Endothelial cell of umbilical vein (primary cell): Measurements from ENCODE around the gene DGKD. TPM values are rescaled to one million over a fixed set of nuclear protein-coding genes. Genes with fewer than 3 reads are reported as not detected.

ENCODE experiments used
- BruUV-seq: library from RNA; stranded (reverse); fragments of 400-500 nt; replicated peaks from 2 replicates; lab custom pipeline; 2021; lab: Mats Ljungman, UMichigan
- CTCF ChIA-PET: fragments of 300-600, 350-600 bp; sonication (Branson Sonifier 250); formaldehyde crosslinking; loops from one replicate; lab custom pipeline; 2021; ENCODE audit warnings: antibody characterized with exemption, inconsistent platforms; lab: Charles Lee
- POLR2A ChIA-PET: fragments of 300-600, 350-600 bp; sonication (Branson Sonifier 250); formaldehyde crosslinking; loops from one replicate; lab custom pipeline; 2021; ENCODE audit warnings: antibody characterized with exemption, inconsistent platforms; lab: Charles Lee
- DNase-seq: peaks from one replicate; pipeline ENCODE4 v3.0.0-alpha.2; 2011; ENCODE audit warnings: low read depth, low spot score
- FAIRE-seq: peaks from 2 replicates; lab custom pipeline; 2011; peaks lifted over from hg19 to GRCh38; lab: Jason Lieb, UNC
- H2AFZ ChIP-seq: 2 replicates; pipeline ENCODE4 v1.6.0; 2012; ENCODE audit warnings: low read depth, low read length, control low read depth, inconsistent platforms
- H3K27ac ChIP-seq: 2 replicates; pipeline ENCODE4 v1.5.1; 2011; ENCODE audit warnings: low read depth, mild to moderate bottlenecking, control low read depth, low read length, moderate library complexity; ENCODE audit not compliant: insufficient read depth
- H3K27me3 ChIP-seq, 2 experiments: 2 replicates each; pipeline versions ENCODE4 v1.6.0 to v1.6.1; 2011; ENCODE audit warnings: low read length in 2 of 2, mixed read lengths in 1 of 2; ENCODE audit not compliant: control insufficient read depth in 2 of 2, insufficient read depth in 2 of 2
- H3K36me3 ChIP-seq, 2 experiments: 2 replicates in 1 of 2; 3 replicates in 1 of 2; pipeline ENCODE4 v1.5.1; 2011; ENCODE audit warnings: low read length in 2 of 2, mild to moderate bottlenecking in 1 of 2, moderate library complexity in 1 of 2; ENCODE audit not compliant: control insufficient read depth in 2 of 2, insufficient read depth in 2 of 2; ENCODE audit errors: extremely low read depth in 1 of 2
- H3K4me1 ChIP-seq: 3 replicates; pipeline ENCODE4 v1.5.1; 2011; ENCODE audit warnings: mild to moderate bottlenecking, low read length; ENCODE audit not compliant: control insufficient read depth, insufficient read depth; ENCODE audit errors: extremely low read depth
- H3K4me2 ChIP-seq: 2 replicates; pipeline ENCODE4 v1.6.1; 2011; ENCODE audit warnings: low read length, control low read depth, mixed read lengths; ENCODE audit not compliant: insufficient read depth
- H3K4me3 ChIP-seq, 3 experiments: fragments of 200-600 bp in 1 of 3; sonication (generic), shearing (Covaris generic) in 1 of 3; replicated peaks in 1 of 3; 2 replicates each; pipeline ENCODE4 v1.5.1; 2011 to 2016; ENCODE audit warnings: control low read depth in 3 of 3, low read length in 3 of 3, mild to moderate bottlenecking in 2 of 3, inconsistent platforms in 1 of 3, low read depth in 1 of 3, moderate library complexity in 1 of 3; ENCODE audit not compliant: insufficient read depth in 1 of 3
- H3K79me2 ChIP-seq: 2 replicates; pipeline ENCODE4 v1.6.0; 2012; ENCODE audit warnings: low read length, inconsistent platforms; ENCODE audit not compliant: control insufficient read depth, insufficient read depth
- H3K9ac ChIP-seq: replicated peaks from 2 replicates; pipeline ENCODE3; 2011; ENCODE audit warnings: low read length, control low read depth; ENCODE audit not compliant: insufficient read depth; ENCODE audit errors: extremely low read depth
- H3K9me1 ChIP-seq: replicated peaks from 3 replicates; pipeline ENCODE4 v1.6.0; 2011; ENCODE audit warnings: mild to moderate bottlenecking, low read length; ENCODE audit not compliant: control insufficient read depth, insufficient read depth; ENCODE audit errors: extremely low read depth
- H3K9me3 ChIP-seq: replicated peaks from 2 replicates; pipeline ENCODE4 v1.5.1; 2012; ENCODE audit warnings: low read length, inconsistent platforms; ENCODE audit not compliant: control insufficient read depth, insufficient read depth
- H4K20me1 ChIP-seq: replicated peaks from 2 replicates; pipeline ENCODE3; 2011; ENCODE audit warnings: mild to moderate bottlenecking, low read length; ENCODE audit not compliant: control insufficient read depth, insufficient read depth; ENCODE audit errors: extremely low read depth
- CTCF ChIP-seq, 2 donors: IDR thresholded peaks; 1 replicate in 1 of 2; 2 replicates in 1 of 2; pipeline ENCODE4 v1.5.1; 2011; ENCODE audit warnings: low read length in 2 of 2, mild to moderate bottlenecking in 2 of 2, moderate library complexity in 2 of 2, control low read depth in 1 of 2, inconsistent platforms in 1 of 2, low read depth in 1 of 2; ENCODE audit not compliant: insufficient read depth in 1 of 2; ENCODE audit errors: extremely low read depth in 1 of 2
- EZH2 ChIP-seq: IDR thresholded peaks from 2 replicates; pipeline ENCODE4 v1.6.1; 2012; ENCODE audit warnings: borderline replicate concordance, low read depth, mild to moderate bottlenecking, moderate library complexity, low read length, inconsistent platforms; ENCODE audit not compliant: severe bottlenecking
- FOS ChIP-seq: IDR thresholded peaks from 2 replicates; pipeline ENCODE4 v1.6.1; 2011; ENCODE audit warnings: mild to moderate bottlenecking, low read length, moderate library complexity, borderline replicate concordance; ENCODE audit not compliant: insufficient read depth
- GATA2 ChIP-seq: IDR thresholded peaks from 2 replicates; pipeline ENCODE4 v1.7.0; 2011; ENCODE audit warnings: low read depth, mild to moderate bottlenecking, moderate library complexity, mixed read lengths, low read length; ENCODE audit not compliant: insufficient read length, insufficient read depth
- JUN ChIP-seq: IDR thresholded peaks from 2 replicates; pipeline ENCODE4 v1.6.1; 2011; ENCODE audit warnings: borderline replicate concordance, low read depth; ENCODE audit not compliant: insufficient read length, insufficient read depth
- MYC ChIP-seq: IDR thresholded peaks from one replicate; pipeline ENCODE4 v1.6.1; 2011; ENCODE audit warnings: mild to moderate bottlenecking, low read depth, low read length
- POLR2A ChIP-seq: IDR thresholded peaks from 2 replicates; pipeline ENCODE4 v1.6.1; 2012; ENCODE audit warnings: low read depth, mild to moderate bottlenecking, control low read depth, low read length
- POLR2AphosphoS5 ChIP-seq: IDR thresholded peaks from 2 replicates; pipeline ENCODE4 v1.6.1; 2012; ENCODE audit warnings: low read depth, mild to moderate bottlenecking, control low read depth, low read length, moderate library complexity; ENCODE audit not compliant: insufficient read depth
- dilution Hi-C: fragments of 300-500 bp; cut with MboI; formaldehyde crosslinking; loops from one replicate; pipeline ENCODE4 v1.15.0; 2019; ENCODE audit warnings: low sequenced_read_pairs; ENCODE audit not compliant: extremely low pct_ligation_motif_present
- intact Hi-C: fragments of 100-400 bp; cut with micrococcal nuclease; formaldehyde crosslinking; loops from one replicate; pipeline ENCODE4 v1.10.0; 2022
- polyA plus RNA-seq, 4 experiments: library from polyadenylated mRNA; depleted of rRNA in 3 of 4; stranded (reverse) in 3 of 4; unstranded in 1 of 4; fragments of >200 nt; gene quantifications; 2 replicates each; pipeline versions ENCODE4 v1.2.1 to v1.2.3, GENCODE V29; 2011 to 2012; ENCODE audit warnings: missing spikeins in 1 of 4
- total RNA-seq: library from RNA; stranded (reverse); gene quantifications from 2 replicates; pipeline ENCODE4 v1.2.3, GENCODE V29; 2021
- TF ChIP-seq, protein P1 (sequence below): IDR thresholded peaks from 2 replicates; pipeline ENCODE4 v1.6.1; 2011; ENCODE audit not compliant: insufficient read depth, insufficient read length

Gene DGKD
- total and polyA plus RNA-seq, 2 donors (not counting 3 experiments of a cell fraction or from before 2014, with no cell fraction given) = 10.8 to 36.6 TPM

GRCh38 chr2:233369462-233369861, 15.2 kb downstream of the DGKD start:
- no peak overlapping the region for H3K4me3 ChIP-seq
- no peak overlapping the region for H3K4me2 ChIP-seq
- no peak for DNase-seq
- no peaks in the 10 kb centered on the region for H3K27me3 ChIP-seq
- intact Hi-C loops = no loop called here
- H3K79me2 ChIP-seq = no peaks in the 10 kb centered on the region
- H4K20me1 ChIP-seq = no peaks in the 10 kb centered on the region
- no peaks in the 10 kb centered on the region for H3K36me3 ChIP-seq
- no peak overlapping the region for H2AFZ ChIP-seq
- H3K9ac ChIP-seq = no peak overlapping the region
- no TSS peak for BruUV-seq
- ChIA-PET POLR2A (no interaction called here), CTCF (interaction anchor here (0.6 kb wide), 1 partner anchor 74 kb away, joined by 3 read pairs; no protein-coding TSS in a partner anchor)
- H3K9me3 ChIP-seq = no peaks in the 10 kb centered on the region
- H3K27ac ChIP-seq = no peak overlapping the region
- no peak for FAIRE-seq
- H3K4me1 ChIP-seq = peaks cover under 1% of the 10 kb centered on the region
- dilution Hi-C loops = no loop called here
- H3K9me1 ChIP-seq = no peaks in the 10 kb centered on the region
- TF ChIP-seq JUN = no peak
- TF ChIP-seq, protein P1, sequence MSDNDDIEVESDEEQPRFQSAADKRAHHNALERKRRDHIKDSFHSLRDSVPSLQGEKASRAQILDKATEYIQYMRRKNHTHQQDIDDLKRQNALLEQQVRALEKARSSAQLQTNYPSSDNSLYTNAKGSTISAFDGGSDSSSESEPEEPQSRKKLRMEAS = no peak
- no peak for TF ChIP-seq GATA2
- no peak for TF ChIP-seq POLR2A
- TF ChIP-seq MYC = no peak
- TF ChIP-seq CTCF (IDR thresholded peaks at IDR 0.05; ENCODE audit: extremely low read depth in 1 of 2, insufficient read depth in 1 of 2, low read depth in 1 of 2, low read length in 2 of 2) = no peak
- TF ChIP-seq FOS = no peak
- no peak for TF ChIP-seq POLR2AphosphoS5
- no peak for TF ChIP-seq EZH2
